ENCODE results near the gene MMP17. TPM values are rescaled to one million over a fixed set of nuclear protein-coding genes. Genes with fewer than 3 reads are reported as not detected.

MMP17 gene
- total RNA-seq, 4 donors from 2014 or later: 0.38 to 10.1 (median 4.1) TPM

- no peak for DNase-seq
- Histone ChIP-seq H3K4me1 (peaks cover 11 to 25% of the 10 kb centered on the region in 2 donors), H3K36me3 (no peaks in the 10 kb centered on the region), H3K27ac (no peak overlapping the region), H3K4me3 (replicated peaks in 1 of 3) (no peak overlapping the region), H3K27me3 (peaks cover 6% of the 10 kb centered on the region), H3K9me3 (no peaks in the 10 kb centered on the region)
- TF ChIP-seq POLR2A (IDR thresholded peaks at IDR 0.05) (no peak), CTCF (IDR thresholded peaks at IDR 0.05) (no peak)
- intact Hi-C loops (cut with DNase I): no loop called here
- whole genome bisulfite sequencing, 2 donors: 65 to 74% methylated on average over 18 of the region's 18 CpGs
These were observed 2.9 kb upstream of the MMP17 start for GRCh38 chr12:131825146-131825892.

- Histone ChIP-seq H3K4me1 (peaks cover 19 to 35% of the 10 kb centered on the region in 2 donors), H3K27ac (no peak overlapping the region), H3K4me3 (replicated peaks in 1 of 3) (no peak overlapping the region), H3K9me3 (no peaks in the 10 kb centered on the region), H3K27me3 (peaks cover 10% of the 10 kb centered on the region), H3K36me3 (no peaks in the 10 kb centered on the region)
- TF ChIP-seq POLR2A (IDR thresholded peaks at IDR 0.05): no peak
- no peak for TF ChIP-seq CTCF (IDR thresholded peaks at IDR 0.05)
- 75 to 79% methylated on average over 21 to 23 of the region's 23 CpGs for WGBS, 2 donors
- DNase-seq: no peak
- intact Hi-C loops (cut with DNase I): no loop called here
These were observed 1.9 kb upstream of the MMP17 start for GRCh38 chr12:131826097-131826928.

- Histone ChIP-seq H3K9me3 (no peaks in the 10 kb centered on the region), H3K4me1 (peaks cover 19 to 35% of the 10 kb centered on the region in 2 donors), H3K4me3 (replicated peaks in 1 of 3) (peak overlapping the region in 1 of 3 donors; percentile 30), H3K36me3 (no peaks in the 10 kb centered on the region), H3K27me3 (peaks cover 10% of the 10 kb centered on the region), H3K27ac (no peak overlapping the region)
- DNase-seq: no peak
- intact Hi-C loops (cut with DNase I): no loop called here
- 0 to 2% methylated on average over 8 to 9 of the region's 64 CpGs for WGBS, 2 donors
- no peak for TF ChIP-seq POLR2A (IDR thresholded peaks at IDR 0.05)
- no peak for TF ChIP-seq CTCF (IDR thresholded peaks at IDR 0.05)
These were observed 620 bp downstream of the MMP17 start for GRCh38 chr12:131828671-131829355.

GRCh38 chr12:131829356-131829747 is 1.2 kb downstream of the MMP17 start:
- H3K27ac ChIP-seq: no peak overlapping the region
- peaks cover 19 to 35% of the 10 kb centered on the region in 2 donors for H3K4me1 ChIP-seq
- H3K9me3 ChIP-seq: no peaks in the 10 kb centered on the region
- no peak for TF ChIP-seq POLR2A (IDR thresholded peaks at IDR 0.05)
- TF ChIP-seq CTCF (IDR thresholded peaks at IDR 0.05): no peak
- H3K27me3 ChIP-seq: peaks cover 10% of the 10 kb centered on the region
- no peak for DNase-seq
- intact Hi-C loops (cut with DNase I): no loop called here
- H3K36me3 ChIP-seq: no peaks in the 10 kb centered on the region
- 9 to 60% methylated on average over 1 to 4 of the region's 27 CpGs for whole genome bisulfite sequencing, 2 donors
- H3K4me3 ChIP-seq (replicated peaks in 1 of 3): peak overlapping the region in 1 of 3 donors; percentile 30

Data from thyroid gland (tissue), 4 donors.